ENCODE measurements around the gene SGPL1. TPM values are rescaled to one million over a fixed set of nuclear protein-coding genes. Genes with fewer than 3 reads are reported as not detected.

The SGPL1 gene
- total RNA-seq, 1 experiment from 2014 or later = 127 TPM

DNA sequence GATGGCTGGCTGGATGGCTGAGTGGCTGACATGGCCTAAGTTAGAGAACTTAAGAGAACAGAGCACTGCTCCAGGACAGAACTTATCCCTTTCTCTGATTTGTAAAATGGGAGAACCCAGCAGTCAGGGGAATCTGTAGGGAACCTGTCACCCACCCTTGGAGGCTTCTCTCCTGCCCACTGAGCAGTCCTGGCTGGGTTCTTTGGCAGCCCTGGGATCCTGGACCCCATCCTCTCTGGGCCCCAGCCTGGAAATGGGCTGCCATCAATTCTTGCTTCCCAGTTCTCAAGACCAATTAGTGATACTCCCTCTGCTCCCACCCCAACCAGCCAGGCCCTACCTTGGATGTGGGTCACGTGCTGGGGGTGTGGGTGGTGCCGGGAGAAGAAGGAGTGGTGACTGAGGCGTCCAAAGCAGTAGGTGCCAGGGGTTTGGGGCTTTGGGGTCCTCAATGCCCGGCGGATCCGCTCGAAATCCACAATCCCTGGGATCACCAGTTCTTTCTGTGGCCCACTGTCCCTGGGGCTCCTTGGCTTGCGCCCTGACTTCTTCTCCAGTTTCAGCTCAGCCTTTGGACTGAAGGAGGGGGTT lies 34.2 kb upstream of the SGPL1 start:
- intact Hi-C loops (cut with micrococcal nuclease; ENCODE audit: unreplicated experiment) = no loop called here
- H3K36me3 ChIP-seq (ENCODE audit: control insufficient read depth, insufficient read depth, low read length) = no peaks in the 10 kb centered on the region
- Mint-ChIP-seq H3K36me3 (ENCODE audit: insufficient read depth, unreplicated experiment) (no peaks in the 10 kb centered on the region), H3K27ac (ENCODE audit: unreplicated experiment) (no peak overlapping the region), H3K4me1 (ENCODE audit: low read depth, unreplicated experiment) (no peaks in the 10 kb centered on the region), H3K9me3 (ENCODE audit: unreplicated experiment) (no peaks in the 10 kb centered on the region), H3K27me3 (ENCODE audit: insufficient read depth, unreplicated experiment) (peaks cover 4% of the 10 kb centered on the region), H3K4me3 (ENCODE audit: unreplicated experiment) (no peak overlapping the region)
- peaks cover 10% of the 10 kb centered on the region for H3K4me1 ChIP-seq
- no peak overlapping the region for H3K4me3 ChIP-seq (ENCODE audit: low read depth, low read length)
- ChIA-PET POLR2A (no interaction called here), CTCF (no interaction called here)
- H3K9me3 ChIP-seq = no peaks in the 10 kb centered on the region
- no TSS peak for BruUV-seq (replicated peaks)
- H3K27me3 ChIP-seq (replicated peaks; ENCODE audit: control insufficient read depth, insufficient read depth, low read length) = 0 out of 2 replicates have a peak, but pooled peaks cover 3% of the 10 kb centered on the region
- DNase-seq = no peak
- TF ChIP-seq, protein P1, sequence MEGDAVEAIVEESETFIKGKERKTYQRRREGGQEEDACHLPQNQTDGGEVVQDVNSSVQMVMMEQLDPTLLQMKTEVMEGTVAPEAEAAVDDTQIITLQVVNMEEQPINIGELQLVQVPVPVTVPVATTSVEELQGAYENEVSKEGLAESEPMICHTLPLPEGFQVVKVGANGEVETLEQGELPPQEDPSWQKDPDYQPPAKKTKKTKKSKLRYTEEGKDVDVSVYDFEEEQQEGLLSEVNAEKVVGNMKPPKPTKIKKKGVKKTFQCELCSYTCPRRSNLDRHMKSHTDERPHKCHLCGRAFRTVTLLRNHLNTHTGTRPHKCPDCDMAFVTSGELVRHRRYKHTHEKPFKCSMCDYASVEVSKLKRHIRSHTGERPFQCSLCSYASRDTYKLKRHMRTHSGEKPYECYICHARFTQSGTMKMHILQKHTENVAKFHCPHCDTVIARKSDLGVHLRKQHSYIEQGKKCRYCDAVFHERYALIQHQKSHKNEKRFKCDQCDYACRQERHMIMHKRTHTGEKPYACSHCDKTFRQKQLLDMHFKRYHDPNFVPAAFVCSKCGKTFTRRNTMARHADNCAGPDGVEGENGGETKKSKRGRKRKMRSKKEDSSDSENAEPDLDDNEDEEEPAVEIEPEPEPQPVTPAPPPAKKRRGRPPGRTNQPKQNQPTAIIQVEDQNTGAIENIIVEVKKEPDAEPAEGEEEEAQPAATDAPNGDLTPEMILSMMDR (IDR thresholded peaks at IDR 0.05; ENCODE audit: insufficient read depth in 1 of 2, low read depth in 1 of 2, low read length in 1 of 2, severe bottlenecking in 1 of 2, unreplicated experiment in 1 of 2) = no peak

DNA sequence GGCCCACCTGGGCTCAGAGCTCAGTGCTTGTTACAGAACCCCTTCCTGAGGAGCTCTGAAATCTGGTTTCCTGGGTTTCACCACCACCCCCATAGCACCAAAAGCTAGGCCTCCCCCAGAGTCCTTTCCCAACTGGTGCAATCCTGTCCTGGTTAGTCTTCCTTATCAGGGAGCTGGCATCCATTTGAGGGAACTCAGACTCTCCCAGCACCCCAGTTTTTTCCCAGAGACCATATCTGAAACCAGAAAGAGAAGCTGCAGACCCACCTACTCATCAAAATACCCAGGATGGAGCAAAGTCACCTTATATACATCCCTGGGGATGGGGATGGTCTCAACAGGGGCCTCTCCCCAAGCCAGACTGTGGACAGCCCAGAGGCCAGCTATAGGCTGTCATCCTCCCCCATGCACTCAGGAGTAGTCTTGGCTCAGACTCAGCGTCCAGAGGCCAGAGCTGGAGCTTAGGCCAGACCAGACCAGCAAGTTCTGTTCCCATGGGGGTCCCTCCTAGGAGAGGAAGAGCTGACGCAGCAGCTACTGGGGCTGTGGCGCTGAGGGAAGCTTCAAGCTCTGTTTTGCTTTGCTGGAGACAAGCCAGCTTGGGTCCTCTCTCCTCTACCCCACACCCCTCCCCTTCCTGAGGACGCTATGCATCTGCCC lies 33.5 kb upstream of the SGPL1 start:
- H3K4me3 Mint-ChIP-seq (ENCODE audit: unreplicated experiment) = no peak overlapping the region
- no peak for DNase-seq

GRCh38 chr10:70782746-70783680 lies 32.7 kb upstream of the SGPL1 start:
- H3K9me3 Mint-ChIP-seq (ENCODE audit: unreplicated experiment) = peaks cover 5% of the 10 kb centered on the region
- no peak overlapping the region for H3K4me3 Mint-ChIP-seq (ENCODE audit: unreplicated experiment)
- CTCF ChIA-PET = no interaction called here
- Histone ChIP-seq H3K4me3 (ENCODE audit: low read depth, low read length) (no peak overlapping the region), H3K27me3 (replicated peaks; ENCODE audit: control insufficient read depth, insufficient read depth, low read length) (0 out of 2 replicates have a peak, but pooled peaks cover 3% of the 10 kb centered on the region), H3K4me1 (no peaks in the 10 kb centered on the region), H3K9me3 (peaks cover 8% of the 10 kb centered on the region), H3K36me3 (ENCODE audit: control insufficient read depth, insufficient read depth, low read length) (no peaks in the 10 kb centered on the region)
- no peak overlapping the region for H3K27ac Mint-ChIP-seq (ENCODE audit: unreplicated experiment)
- H3K4me1 Mint-ChIP-seq (ENCODE audit: low read depth, unreplicated experiment) = no peaks in the 10 kb centered on the region
- peaks cover 6% of the 10 kb centered on the region for H3K27me3 Mint-ChIP-seq (ENCODE audit: insufficient read depth, unreplicated experiment)
- TF ChIP-seq, protein P1 (IDR thresholded peaks at IDR 0.05; ENCODE audit: insufficient read depth in 1 of 2, low read depth in 1 of 2, low read length in 1 of 2, severe bottlenecking in 1 of 2, unreplicated experiment in 1 of 2) = no peak
- POLR2A ChIA-PET = no interaction called here
- H3K36me3 Mint-ChIP-seq (ENCODE audit: insufficient read depth, unreplicated experiment) = no peaks in the 10 kb centered on the region
- DNase-seq = no peak
- intact Hi-C loops (cut with micrococcal nuclease; ENCODE audit: unreplicated experiment) = no loop called here
- no TSS peak for BruUV-seq (replicated peaks)

More for the DNA sequence above, 33.5 kb upstream of the SGPL1 start:
- Histone ChIP-seq H3K4me1 (peaks cover 4% of the 10 kb centered on the region), H3K36me3 (ENCODE audit: control insufficient read depth, insufficient read depth, low read length) (no peaks in the 10 kb centered on the region), H3K4me3 (ENCODE audit: low read depth, low read length) (no peak overlapping the region), H3K9me3 (peaks cover 1% of the 10 kb centered on the region), H3K27me3 (replicated peaks; ENCODE audit: control insufficient read depth, insufficient read depth, low read length) (0 out of 2 replicates have a peak, but pooled peaks cover 3% of the 10 kb centered on the region)
- H3K4me1 Mint-ChIP-seq (ENCODE audit: low read depth, unreplicated experiment) = no peaks in the 10 kb centered on the region
- ChIA-PET POLR2A (no interaction called here), CTCF (no interaction called here)
- BruUV-seq (replicated peaks) = no TSS peak
- TF ChIP-seq, protein P1 (IDR thresholded peaks at IDR 0.05; ENCODE audit: insufficient read depth in 1 of 2, low read depth in 1 of 2, low read length in 1 of 2, severe bottlenecking in 1 of 2, unreplicated experiment in 1 of 2) = no peak
- H3K27ac Mint-ChIP-seq (ENCODE audit: unreplicated experiment) = no peak overlapping the region
- H3K9me3 Mint-ChIP-seq (ENCODE audit: unreplicated experiment) = no peaks in the 10 kb centered on the region
- intact Hi-C loops (cut with micrococcal nuclease; ENCODE audit: unreplicated experiment) = no loop called here
- peaks cover 6% of the 10 kb centered on the region for H3K27me3 Mint-ChIP-seq (ENCODE audit: insufficient read depth, unreplicated experiment)
- H3K36me3 Mint-ChIP-seq (ENCODE audit: insufficient read depth, unreplicated experiment) = no peaks in the 10 kb centered on the region

Data from Caco-2 (cell line).